LHCN-M2 (cell line): Measurements from ENCODE around the gene TMEM11. TPM values are rescaled to one million over a fixed set of nuclear protein-coding genes. Genes with fewer than 3 reads are reported as not detected.

ENCODE experiments used
- DNase-seq: peaks from one replicate; pipeline ENCODE4 v3.0.0-alpha.2; 2012; ENCODE audit warnings: low read depth
- polyA plus RNA-seq: library from polyadenylated mRNA; unstranded; fragments of >200 nt; gene quantifications from one replicate; pipeline ENCODE4 v1.2.1, GENCODE V29; 2012; ENCODE audit warnings: missing spikeins
- total RNA-seq: library from RNA; depleted of rRNA; stranded (reverse); fragments of >200 nt; gene quantifications from 2 replicates; pipeline ENCODE4 v1.2.3, GENCODE V29; 2014; rRNA removed

TMEM11 gene
- total RNA-seq = 23.4 and 26.2 TPM in 2 replicates
- 34.6 TPM for polyA plus RNA-seq

- DNase-seq = peak; percentile 93
These were observed at the start of gene TMEM11 for GRCh38 chr17:21214015-21214776. TSS of gene TMEM11 (minus strand) at chr17:21214161. CDS start at chr17:21214152, 9 bp downstream.

DNA sequence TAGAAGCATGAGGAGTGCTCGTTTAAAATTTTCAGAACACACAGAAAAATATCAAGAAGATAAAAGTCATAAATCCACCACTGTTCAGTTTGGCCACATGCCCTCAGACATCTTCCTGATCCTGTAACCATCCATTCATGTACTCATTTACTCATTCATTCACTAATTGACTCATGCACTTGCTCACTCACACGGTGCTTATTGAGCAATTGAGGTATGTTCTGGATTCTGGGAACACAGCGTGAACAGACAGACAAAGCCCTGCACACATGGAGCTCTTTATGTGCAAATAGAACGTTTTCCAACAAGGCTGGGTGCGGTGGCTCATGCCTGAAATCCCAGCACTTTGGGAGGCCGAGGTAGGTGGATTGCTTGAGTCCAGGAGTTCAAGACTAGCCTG, 49.4 kb upstream of the TMEM11 start:
- peak; percentile 59 for DNase-seq

DNA sequence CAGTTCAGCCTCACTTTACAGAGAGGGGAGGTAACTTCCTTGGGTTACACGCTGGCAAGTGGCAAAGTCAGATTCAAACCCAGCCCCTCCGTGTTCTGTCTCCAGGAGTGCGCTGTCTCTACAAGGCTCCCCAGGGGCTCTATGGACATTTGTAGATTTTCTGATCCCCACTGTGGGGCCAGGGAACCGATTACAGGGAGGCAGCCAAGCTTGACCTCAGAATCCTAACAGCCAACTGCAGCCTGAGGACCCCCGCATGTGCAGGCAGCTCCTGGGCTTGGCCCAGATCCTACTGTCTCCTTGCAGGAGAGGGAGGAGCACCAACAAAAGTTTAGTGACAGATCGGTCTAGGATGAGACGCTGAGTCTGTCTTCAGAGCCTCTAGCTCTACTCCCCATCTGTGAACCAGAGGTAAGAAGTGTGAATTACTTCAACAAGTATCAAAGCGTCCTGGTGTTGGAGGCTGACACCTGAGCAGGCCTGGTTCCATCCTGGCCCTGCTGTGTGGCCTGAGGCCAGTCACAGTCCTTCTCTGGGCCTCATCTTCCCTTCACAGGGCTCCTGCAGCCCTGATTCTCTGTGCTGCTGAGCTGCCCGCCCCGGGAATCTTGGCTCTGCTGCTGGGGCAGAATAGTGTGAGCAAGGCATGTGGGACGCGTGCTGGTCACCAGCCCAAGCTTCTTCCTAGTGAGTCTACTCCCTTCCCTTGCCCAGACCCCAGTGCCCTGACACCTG, 48.5 kb upstream of the TMEM11 start:
- DNase-seq = no peak

DNA sequence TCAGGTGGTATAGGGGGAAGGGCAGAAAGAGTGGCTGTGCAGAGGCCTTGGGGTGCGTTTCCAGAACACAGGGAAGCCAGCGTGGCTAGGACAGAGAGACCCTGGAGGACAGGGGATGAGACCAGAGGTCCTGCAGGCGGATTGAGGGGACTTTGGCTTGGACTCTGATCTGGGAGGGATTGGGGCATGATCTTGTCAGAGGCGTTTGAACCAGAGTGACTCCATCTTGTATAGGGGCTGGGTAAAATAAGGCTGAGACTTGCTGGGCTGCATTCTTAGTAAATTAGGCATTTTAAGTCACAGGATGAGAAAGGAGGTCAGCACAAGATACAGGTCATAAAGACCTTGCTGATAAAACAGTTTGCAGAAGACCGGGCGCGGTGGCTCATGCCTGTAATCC, 44.6 kb upstream of the TMEM11 start:
- DNase-seq = no peak

- DNase-seq = no peak
These were observed 39.9 kb upstream of the TMEM11 start for GRCh38 chr17:21253646-21254441.

DNA sequence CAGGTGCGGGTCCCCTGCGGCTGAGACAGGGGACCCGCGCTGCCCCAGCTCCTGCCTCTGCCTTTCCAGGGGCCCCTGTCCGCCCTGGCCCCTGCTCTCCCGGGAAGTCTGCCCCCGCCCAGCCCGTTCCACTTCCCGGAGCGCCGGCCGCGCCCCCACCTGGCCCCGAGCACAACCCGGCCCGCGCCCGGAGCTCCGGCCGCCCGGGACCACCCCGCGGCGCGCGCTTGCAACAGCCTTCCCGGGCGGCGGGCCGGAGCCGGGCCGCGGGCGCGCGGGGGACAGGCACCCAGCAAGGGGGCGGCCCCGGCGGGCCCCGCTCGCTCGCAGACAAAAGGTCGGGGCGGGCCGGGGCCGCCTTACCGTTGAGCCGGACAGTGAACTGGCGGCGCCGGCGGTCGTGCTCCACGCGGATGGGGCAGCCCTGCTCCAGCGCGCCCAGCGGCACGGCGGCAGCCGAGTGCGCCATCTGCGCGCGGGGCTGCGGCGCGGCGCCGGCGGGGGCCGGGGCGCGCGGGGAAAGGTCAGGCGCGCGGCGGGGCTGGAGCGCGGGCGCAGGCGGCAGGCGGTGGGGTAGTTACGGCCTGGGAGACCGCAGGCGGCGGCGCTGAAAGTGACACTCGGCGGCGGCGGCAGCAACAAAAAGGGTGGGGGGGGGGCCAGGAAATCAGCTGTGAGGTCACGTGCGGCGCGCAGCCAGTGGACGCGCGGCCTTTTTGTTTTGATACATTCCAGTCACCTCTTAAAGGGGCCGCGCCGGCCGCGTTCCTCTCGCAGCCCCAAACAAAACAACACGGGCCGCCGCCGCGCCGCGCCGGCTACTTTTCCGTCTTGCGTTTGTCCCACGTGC, 39.1 kb upstream of the TMEM11 start, which contains the start of gene NATD1:
Gene NATD1, minus strand, starts transcription at position 615 of the 850 bp plus-strand sequence. Its CDS starts 146 bp downstream, at position 469.
- DNase-seq = peak; percentile 77

DNA sequence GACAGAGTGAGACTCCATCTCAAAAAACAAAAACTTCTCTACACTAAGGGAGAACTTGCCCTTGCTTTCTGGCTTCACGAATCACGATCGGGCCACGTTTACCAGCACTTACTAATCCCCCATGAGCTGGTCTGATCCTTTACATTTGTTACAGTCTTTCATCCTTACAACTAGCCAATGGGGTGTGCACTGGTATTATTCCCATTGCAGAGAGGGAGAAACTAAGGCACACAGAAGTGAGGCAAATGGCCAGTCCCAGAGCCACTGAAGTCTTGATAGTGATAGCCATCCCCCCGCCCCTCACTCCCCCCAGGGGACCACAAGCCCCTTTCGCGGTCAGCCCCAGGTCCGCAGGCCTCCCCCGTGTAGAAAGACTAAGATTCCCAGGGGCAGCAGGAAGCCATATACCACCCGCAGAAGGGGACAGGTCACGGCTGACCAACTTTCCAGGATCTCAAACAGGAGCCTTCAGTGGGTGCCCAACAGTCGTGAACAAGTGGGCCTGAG, 38.4 kb upstream of the TMEM11 start:
- DNase-seq = no peak

DNA sequence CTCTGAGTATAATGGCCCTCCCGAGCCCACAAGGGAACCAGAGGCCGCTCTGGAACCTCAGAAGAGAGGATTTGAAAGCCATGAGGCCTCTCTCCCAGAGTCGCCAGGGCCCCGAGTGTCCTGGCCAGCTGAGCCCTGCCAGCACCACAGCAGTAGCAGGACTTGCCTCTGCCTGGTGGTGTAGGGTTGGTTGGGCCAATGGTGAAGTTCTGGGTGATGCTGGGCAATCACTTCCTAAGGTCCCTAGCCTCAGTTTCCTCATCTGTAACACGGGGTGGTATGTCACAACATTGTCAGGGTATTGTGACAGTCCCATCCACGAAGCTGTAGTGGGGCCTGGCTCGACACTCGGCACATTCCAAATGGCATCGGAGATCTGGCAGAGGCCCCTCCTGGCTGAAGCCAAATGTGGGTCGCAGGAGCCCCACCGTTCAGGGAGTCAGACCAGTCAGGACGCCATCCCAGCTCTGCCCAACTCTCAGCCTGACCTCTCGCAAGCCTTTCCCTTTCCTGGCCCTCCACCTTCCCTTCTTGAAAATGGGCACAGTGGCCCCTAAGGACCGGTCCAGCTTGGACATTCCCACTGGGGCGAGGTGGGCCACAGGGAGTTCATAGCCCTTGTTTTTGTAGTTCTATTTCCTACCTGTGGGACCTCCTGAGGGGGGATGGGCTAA, 37.5 kb upstream of the TMEM11 start:
- DNase-seq = no peak

DNA sequence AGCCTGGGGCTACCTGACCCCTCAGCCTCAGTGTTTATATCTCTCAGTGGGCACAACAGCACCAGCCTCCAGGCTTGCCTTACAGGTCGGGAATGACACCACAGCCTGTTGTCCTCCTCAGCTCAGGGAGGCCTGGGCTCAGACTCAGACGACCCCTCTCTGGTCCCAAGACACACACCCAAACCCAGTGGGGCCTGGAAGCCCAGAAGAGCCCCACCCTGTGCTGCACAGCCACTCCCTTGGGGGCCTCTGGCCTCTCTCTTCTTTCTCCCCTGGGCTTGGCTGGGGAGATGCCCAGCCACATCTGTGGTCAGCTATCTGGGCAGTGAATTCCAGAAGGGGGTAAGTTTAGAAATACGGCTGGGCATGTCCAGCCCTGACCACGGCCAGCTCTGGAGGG, 36.9 kb upstream of the TMEM11 start:
- no peak for DNase-seq

DNA sequence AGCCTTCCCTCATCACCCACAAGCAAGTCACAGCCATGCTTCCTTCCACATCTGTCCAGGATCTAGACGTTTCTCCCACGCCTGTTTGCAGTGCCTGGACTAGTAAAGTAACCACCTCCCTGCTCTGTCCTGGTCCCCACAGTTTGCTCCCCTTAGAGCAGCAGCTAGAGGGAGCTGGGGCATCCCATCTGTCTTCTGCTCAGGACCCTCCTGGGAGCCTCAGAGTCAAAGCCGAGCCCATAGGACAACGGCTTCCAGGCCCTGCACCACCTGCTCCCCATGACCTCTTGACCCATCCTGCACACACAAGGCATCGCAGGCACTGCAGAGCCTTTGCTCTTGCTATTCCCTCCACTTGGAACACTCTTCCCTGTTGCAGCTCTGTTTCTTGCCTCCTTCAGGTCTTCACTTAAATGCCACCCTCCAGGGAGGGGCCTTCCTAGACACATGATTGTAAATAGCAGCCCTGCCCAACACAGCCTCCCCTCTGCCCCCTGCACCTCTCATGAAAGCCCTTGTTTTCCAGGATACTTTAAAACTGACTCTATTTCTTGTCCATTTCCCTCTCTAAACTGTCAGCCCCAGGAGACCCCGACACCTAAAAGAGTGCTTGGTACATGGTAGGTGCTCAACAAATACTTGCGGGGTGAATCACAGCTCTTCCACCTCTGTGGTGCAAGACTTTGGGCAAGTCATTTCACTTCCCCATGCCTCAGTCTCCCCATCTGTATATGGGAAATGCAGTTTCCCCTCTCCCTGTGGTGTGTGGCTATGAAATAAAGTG, 36.2 kb upstream of the TMEM11 start:
- DNase-seq = no peak

DNA sequence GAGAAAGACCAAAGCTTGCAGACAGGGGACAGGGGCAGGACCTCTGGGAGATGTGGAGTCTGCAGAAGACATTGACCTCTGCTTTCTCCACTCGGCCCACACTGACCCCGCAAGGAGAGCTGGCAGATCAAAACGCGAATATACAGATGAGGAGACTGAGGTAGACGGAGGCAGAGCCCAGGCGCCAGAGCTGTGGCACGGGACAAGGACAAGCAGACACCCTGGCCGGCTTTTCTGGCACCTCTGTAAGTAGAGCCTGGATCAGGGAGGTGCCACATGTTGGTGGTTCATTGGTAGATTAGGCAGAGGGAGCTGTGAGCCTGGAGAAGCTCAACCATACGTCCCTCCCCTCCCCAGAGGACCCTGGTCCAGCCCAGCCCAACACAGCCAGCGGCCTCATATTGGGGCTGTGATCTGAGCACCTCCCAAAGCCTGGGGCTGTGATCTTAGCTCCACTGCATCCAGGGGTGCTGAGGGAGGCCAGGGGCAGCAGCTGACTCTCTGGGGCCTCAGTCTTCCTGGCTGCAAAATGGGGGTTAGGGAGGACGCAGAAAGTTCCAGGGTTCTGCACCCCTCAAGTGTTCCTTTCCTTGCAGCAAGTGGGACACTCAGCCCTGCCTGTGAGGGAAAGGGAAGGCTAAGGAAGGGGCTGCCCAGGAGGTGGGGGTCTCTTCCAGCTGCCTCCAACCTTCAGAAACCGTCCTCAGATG, 35.3 kb upstream of the TMEM11 start:
- DNase-seq = no peak

DNA sequence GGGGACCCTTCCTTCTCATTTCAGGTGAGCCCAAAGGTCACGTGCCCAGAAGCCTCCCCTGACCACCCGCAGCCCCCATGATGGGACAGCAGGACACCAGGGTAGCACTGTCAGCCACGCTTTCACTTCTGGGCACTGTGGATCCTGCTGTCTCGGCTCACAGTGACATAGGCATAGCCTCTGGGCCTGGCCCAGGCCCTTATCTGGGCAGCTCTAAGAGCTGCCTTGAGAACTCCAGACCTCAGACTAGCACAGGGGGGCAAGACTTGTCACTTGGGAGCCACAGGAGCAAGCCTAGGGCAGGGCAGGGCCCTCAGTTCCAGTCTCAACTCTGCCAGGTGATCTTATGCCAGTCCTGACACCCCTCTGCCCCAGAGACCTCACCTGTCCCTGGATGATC, 34.5 kb upstream of the TMEM11 start:
- no peak for DNase-seq

- DNase-seq = no peak
These were observed 33.7 kb upstream of the TMEM11 start for GRCh38 chr17:21247552-21248258.

DNA sequence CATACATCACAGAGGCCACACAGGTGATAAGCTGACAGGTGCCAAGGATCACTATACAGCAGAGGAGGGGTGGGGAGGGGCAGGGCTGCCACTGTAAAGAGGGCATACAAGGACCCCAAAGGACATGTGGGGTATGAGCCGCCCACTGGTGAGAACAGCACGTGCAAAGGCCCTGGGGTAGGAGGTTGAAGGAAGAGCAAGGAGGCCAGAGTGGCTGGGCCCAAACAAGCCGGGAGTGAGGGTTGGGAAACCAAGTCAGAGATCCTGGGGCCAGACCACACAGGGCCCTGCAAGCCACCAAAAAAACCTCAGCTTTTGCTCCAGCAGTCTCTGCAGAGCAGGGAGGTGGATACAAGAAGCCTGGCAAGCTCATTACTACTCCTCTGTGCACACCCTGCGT, 32.7 kb upstream of the TMEM11 start:
- DNase-seq = no peak

- DNase-seq = no peak
These were observed 31.7 kb upstream of the TMEM11 start for GRCh38 chr17:21245639-21246084.

DNA sequence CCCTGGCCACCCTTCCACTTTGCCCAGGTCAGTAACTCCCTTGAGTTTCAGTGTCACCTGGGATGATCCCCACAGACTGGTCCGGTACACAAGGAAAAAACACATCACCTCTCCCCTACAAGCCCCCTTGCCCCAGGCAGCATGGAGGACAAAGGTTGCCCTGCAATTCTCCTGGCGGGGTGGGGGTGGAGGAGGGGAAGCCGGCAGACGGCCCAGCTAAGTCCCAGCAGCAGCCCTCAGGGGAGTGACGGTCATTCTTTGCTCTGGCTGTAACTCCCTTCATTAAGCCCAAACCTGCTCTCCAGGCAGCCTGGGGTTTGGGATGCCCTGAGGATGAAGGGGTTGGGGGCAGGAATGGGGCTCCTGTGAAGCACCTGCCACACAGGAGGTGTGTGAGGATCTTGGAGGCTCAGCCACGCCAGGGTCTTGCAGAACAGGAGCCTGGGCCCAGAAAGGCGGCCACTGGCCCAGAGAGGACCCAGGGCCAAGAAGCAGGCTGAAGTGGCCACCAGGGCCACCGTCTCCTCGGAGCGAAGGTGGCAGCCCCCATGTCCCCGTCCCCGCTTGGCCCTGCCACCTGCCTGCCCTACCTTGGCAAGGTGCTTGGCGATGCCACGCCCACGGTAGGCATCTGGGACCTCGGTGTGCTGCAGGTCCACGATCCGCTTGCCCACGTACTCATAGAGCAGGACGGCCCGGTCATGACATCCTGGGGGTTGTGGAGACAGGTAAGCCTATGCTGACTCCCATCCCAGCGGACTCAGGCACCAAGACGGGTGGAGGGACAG, 29.7 kb upstream of the TMEM11 start:
- DNase-seq = no peak

GRCh38 chr17:21242780-21243515, 29.0 kb upstream of the TMEM11 start:
- DNase-seq = no peak
